ENCODE measurements around the gene ABI3BP.

The ABI3BP gene

GRCh38 chr3:100880845-100881244 is 112.4 kb downstream of the ABI3BP start:
- Histone ChIP-seq H3K27ac (ENCODE audit: low read depth, low read length) (no peak overlapping the region), H3K4me3 (ENCODE audit: low read depth in 1 of 2, low read length in 2 of 2) (no peak overlapping the region), H3K9me3 (ENCODE audit: low read length) (no peaks in the 10 kb centered on the region), H3K27me3 (ENCODE audit: control insufficient read depth in 1 of 2, insufficient read depth in 2 of 2, low read length in 2 of 2) (no peaks in the 10 kb centered on the region), H3K4me1 (ENCODE audit: insufficient read depth, low read length) (peaks cover 3% of the 10 kb centered on the region), H3K36me3 (ENCODE audit: insufficient read depth, low read length) (no peaks in the 10 kb centered on the region), H3K9ac (ENCODE audit: low read length) (no peak overlapping the region)

- no peaks in the 10 kb centered on the region for H3K9me3 ChIP-seq (ENCODE audit: low read length)
Measured at GRCh38 chr3:100880072-100880471, 113.1 kb downstream of the ABI3BP start.

GRCh38 chr3:100879195-100879810 is 113.9 kb downstream of the ABI3BP start:
- Histone ChIP-seq H3K27ac (ENCODE audit: low read depth, low read length) (no peak overlapping the region), H3K4me3 (ENCODE audit: low read depth in 1 of 2, low read length in 2 of 2) (no peak overlapping the region), H3K27me3 (ENCODE audit: control insufficient read depth in 1 of 2, insufficient read depth in 2 of 2, low read length in 2 of 2) (no peaks in the 10 kb centered on the region), H3K9me3 (ENCODE audit: low read length) (no peaks in the 10 kb centered on the region), H3K9ac (ENCODE audit: low read length) (no peak overlapping the region), H3K36me3 (ENCODE audit: insufficient read depth, low read length) (no peaks in the 10 kb centered on the region), H3K4me1 (ENCODE audit: insufficient read depth, low read length) (peaks cover 9% of the 10 kb centered on the region)

More at GRCh38 chr3:100880072-100880471, 113.1 kb downstream of the ABI3BP start:
- Histone ChIP-seq H3K36me3 (ENCODE audit: insufficient read depth, low read length) (no peaks in the 10 kb centered on the region), H3K27me3 (ENCODE audit: control insufficient read depth in 1 of 2, insufficient read depth in 2 of 2, low read length in 2 of 2) (no peaks in the 10 kb centered on the region), H3K4me3 (ENCODE audit: low read depth in 1 of 2, low read length in 2 of 2) (no peak overlapping the region), H3K4me1 (ENCODE audit: insufficient read depth, low read length) (peaks cover 8% of the 10 kb centered on the region), H3K27ac (ENCODE audit: low read depth, low read length) (no peak overlapping the region), H3K9ac (ENCODE audit: low read length) (no peak overlapping the region)

GRCh38 chr3:100877286-100877685 is 115.9 kb downstream of the ABI3BP start:
- Histone ChIP-seq H3K36me3 (ENCODE audit: insufficient read depth, low read length) (no peaks in the 10 kb centered on the region), H3K9ac (ENCODE audit: low read length) (no peak overlapping the region), H3K27ac (ENCODE audit: low read depth, low read length) (no peak overlapping the region), H3K4me1 (ENCODE audit: insufficient read depth, low read length) (peaks cover 9% of the 10 kb centered on the region), H3K4me3 (ENCODE audit: low read depth in 1 of 2, low read length in 2 of 2) (no peak overlapping the region), H3K27me3 (ENCODE audit: control insufficient read depth in 1 of 2, insufficient read depth in 2 of 2, low read length in 2 of 2) (no peaks in the 10 kb centered on the region), H3K9me3 (ENCODE audit: low read length) (no peaks in the 10 kb centered on the region)

- Histone ChIP-seq H3K4me1 (ENCODE audit: insufficient read depth, low read length) (peaks cover 9% of the 10 kb centered on the region), H3K36me3 (ENCODE audit: insufficient read depth, low read length) (no peaks in the 10 kb centered on the region), H3K9me3 (ENCODE audit: low read length) (no peaks in the 10 kb centered on the region), H3K4me3 (ENCODE audit: low read depth in 1 of 2, low read length in 2 of 2) (no peak overlapping the region), H3K9ac (ENCODE audit: low read length) (no peak overlapping the region), H3K27me3 (ENCODE audit: control insufficient read depth in 1 of 2, insufficient read depth in 2 of 2, low read length in 2 of 2) (no peaks in the 10 kb centered on the region), H3K27ac (ENCODE audit: low read depth, low read length) (no peak overlapping the region)
Measured at GRCh38 chr3:100875239-100875638, 118.0 kb downstream of the ABI3BP start.

GRCh38 chr3:100873611-100874010 is 119.6 kb downstream of the ABI3BP start:
- no peak overlapping the region for H3K27ac ChIP-seq (ENCODE audit: low read depth, low read length)
- H3K36me3 ChIP-seq (ENCODE audit: insufficient read depth, low read length): no peaks in the 10 kb centered on the region
- H3K27me3 ChIP-seq (ENCODE audit: control insufficient read depth in 1 of 2, insufficient read depth in 2 of 2, low read length in 2 of 2): no peaks in the 10 kb centered on the region
- peaks cover 6% of the 10 kb centered on the region for H3K4me1 ChIP-seq (ENCODE audit: insufficient read depth, low read length)
- H3K4me3 ChIP-seq (ENCODE audit: low read depth in 1 of 2, low read length in 2 of 2): no peak overlapping the region
- H3K9me3 ChIP-seq (ENCODE audit: low read length): no peaks in the 10 kb centered on the region
- no peak overlapping the region for H3K9ac ChIP-seq (ENCODE audit: low read length)

GRCh38 chr3:100871306-100871705 is 121.9 kb downstream of the ABI3BP start:
- H3K27me3 ChIP-seq (ENCODE audit: control insufficient read depth in 1 of 2, insufficient read depth in 2 of 2, low read length in 2 of 2): no peaks in the 10 kb centered on the region
- no peaks in the 10 kb centered on the region for H3K9me3 ChIP-seq (ENCODE audit: low read length)
- H3K4me1 ChIP-seq (ENCODE audit: insufficient read depth, low read length): peaks cover 6% of the 10 kb centered on the region
- no peaks in the 10 kb centered on the region for H3K36me3 ChIP-seq (ENCODE audit: insufficient read depth, low read length)
- no peak overlapping the region for H3K4me3 ChIP-seq (ENCODE audit: low read depth in 1 of 2, low read length in 2 of 2)
- no peak overlapping the region for H3K9ac ChIP-seq (ENCODE audit: low read length)
- H3K27ac ChIP-seq (ENCODE audit: low read depth, low read length): no peak overlapping the region

GRCh38 chr3:100869787-100870186 is 123.4 kb downstream of the ABI3BP start:
- no peak overlapping the region for H3K9ac ChIP-seq (ENCODE audit: low read length)
- H3K4me3 ChIP-seq (ENCODE audit: low read depth in 1 of 2, low read length in 2 of 2): no peak overlapping the region
- no peaks in the 10 kb centered on the region for H3K4me1 ChIP-seq (ENCODE audit: insufficient read depth, low read length)
- no peaks in the 10 kb centered on the region for H3K9me3 ChIP-seq (ENCODE audit: low read length)
- no peak overlapping the region for H3K27ac ChIP-seq (ENCODE audit: low read depth, low read length)
- H3K27me3 ChIP-seq (ENCODE audit: control insufficient read depth in 1 of 2, insufficient read depth in 2 of 2, low read length in 2 of 2): no peaks in the 10 kb centered on the region
- no peaks in the 10 kb centered on the region for H3K36me3 ChIP-seq (ENCODE audit: insufficient read depth, low read length)

- H3K27ac ChIP-seq (ENCODE audit: low read depth, low read length): no peak overlapping the region
- no peak overlapping the region for H3K4me3 ChIP-seq (ENCODE audit: low read depth in 1 of 2, low read length in 2 of 2)
- no peaks in the 10 kb centered on the region for H3K4me1 ChIP-seq (ENCODE audit: insufficient read depth, low read length)
- H3K9ac ChIP-seq (ENCODE audit: low read length): no peak overlapping the region
- H3K36me3 ChIP-seq (ENCODE audit: insufficient read depth, low read length): no peaks in the 10 kb centered on the region
- no peaks in the 10 kb centered on the region for H3K27me3 ChIP-seq (ENCODE audit: control insufficient read depth in 1 of 2, insufficient read depth in 2 of 2, low read length in 2 of 2)
- no peaks in the 10 kb centered on the region for H3K9me3 ChIP-seq (ENCODE audit: low read length)
Measured at GRCh38 chr3:100868894-100869293, 124.3 kb downstream of the ABI3BP start.

GRCh38 chr3:100868096-100868495 is 125.1 kb downstream of the ABI3BP start:
- H3K9ac ChIP-seq (ENCODE audit: low read length): no peak overlapping the region
- H3K9me3 ChIP-seq (ENCODE audit: low read length): no peaks in the 10 kb centered on the region
- no peaks in the 10 kb centered on the region for H3K27me3 ChIP-seq (ENCODE audit: control insufficient read depth in 1 of 2, insufficient read depth in 2 of 2, low read length in 2 of 2)
- no peak overlapping the region for H3K27ac ChIP-seq (ENCODE audit: low read depth, low read length)
- H3K36me3 ChIP-seq (ENCODE audit: insufficient read depth, low read length): no peaks in the 10 kb centered on the region
- no peaks in the 10 kb centered on the region for H3K4me1 ChIP-seq (ENCODE audit: insufficient read depth, low read length)
- H3K4me3 ChIP-seq (ENCODE audit: low read depth in 1 of 2, low read length in 2 of 2): no peak overlapping the region

GRCh38 chr3:100865442-100865841 is 127.8 kb downstream of the ABI3BP start:
- no peaks in the 10 kb centered on the region for H3K4me1 ChIP-seq (ENCODE audit: insufficient read depth, low read length)
- peaks cover 5% of the 10 kb centered on the region for H3K36me3 ChIP-seq (ENCODE audit: insufficient read depth, low read length)
- H3K9me3 ChIP-seq (ENCODE audit: low read length): no peaks in the 10 kb centered on the region
- H3K27me3 ChIP-seq (ENCODE audit: control insufficient read depth in 1 of 2, insufficient read depth in 2 of 2, low read length in 2 of 2): no peaks in the 10 kb centered on the region
- H3K27ac ChIP-seq (ENCODE audit: low read depth, low read length): no peak overlapping the region
- H3K9ac ChIP-seq (ENCODE audit: low read length): no peak overlapping the region
- no peak overlapping the region for H3K4me3 ChIP-seq (ENCODE audit: low read depth in 1 of 2, low read length in 2 of 2)

- Histone ChIP-seq H3K27me3 (ENCODE audit: control insufficient read depth in 1 of 2, insufficient read depth in 2 of 2, low read length in 2 of 2) (no peaks in the 10 kb centered on the region), H3K27ac (ENCODE audit: low read depth, low read length) (no peak overlapping the region), H3K4me3 (ENCODE audit: low read depth in 1 of 2, low read length in 2 of 2) (no peak overlapping the region), H3K36me3 (ENCODE audit: insufficient read depth, low read length) (peaks cover 5% of the 10 kb centered on the region), H3K4me1 (ENCODE audit: insufficient read depth, low read length) (no peaks in the 10 kb centered on the region), H3K9ac (ENCODE audit: low read length) (no peak overlapping the region), H3K9me3 (ENCODE audit: low read length) (no peaks in the 10 kb centered on the region)
Measured at GRCh38 chr3:100864471-100865250, 128.6 kb downstream of the ABI3BP start.

Data from muscle layer of colon (tissue), 2 donors.